Muscle of back (tissue), 11 donors: ENCODE results near the gene STX16. TPM values are rescaled to one million over a fixed set of nuclear protein-coding genes. Genes with fewer than 3 reads are reported as not detected.

Experiments
- DNase-seq, 3 donors: peaks; one replicate each; pipeline versions ENCODE4 v3.0.0 to v3.0.0-alpha.2; 2013
- polyA plus RNA-seq, 10 donors: library from polyadenylated mRNA; unstranded; fragments of 120-200 nt; gene quantifications; one replicate each; pipeline ENCODE4 v1.2.1, GENCODE V29; 2013; ENCODE audit not compliant: insufficient read length in 10 of 10

STX16 gene
- polyA plus RNA-seq, 10 donors, result 33.5 to 81.8 (median 53.4) TPM

- no peak for DNase-seq
Observed at GRCh38 chr20:58695895-58696375, 44.9 kb downstream of the STX16 start.

- DNase-seq, result no peak
Observed at GRCh38 chr20:58696411-58696961, 45.4 kb downstream of the STX16 start.

- no peak for DNase-seq
Observed at GRCh38 chr20:58697201-58697866, 46.3 kb downstream of the STX16 start.

- DNase-seq, result no peak
Observed at GRCh38 chr20:58697867-58698703, 47.0 kb downstream of the STX16 start.

- DNase-seq, result peak; percentile 84 to 96 (median 92)
Observed at GRCh38 chr20:58698741-58699622, 47.9 kb downstream of the STX16 start.

- DNase-seq, result peak in 1 of 3 donors; percentile 77
Observed at GRCh38 chr20:58699623-58700107, 48.6 kb downstream of the STX16 start.

- peak in 2 of 3 donors; percentile 38 to 76 for DNase-seq
Observed at GRCh38 chr20:58700121-58700821, 49.2 kb downstream of the STX16 start.

- DNase-seq, result peak in 1 of 3 donors; percentile 67
Observed at GRCh38 chr20:58700823-58701222, 49.7 kb downstream of the STX16 start.

- no peak for DNase-seq
Observed at GRCh38 chr20:58701431-58702160, 50.5 kb downstream of the STX16 start.

GRCh38 chr20:58702161-58702510 lies 51.1 kb downstream of the STX16 start:
- DNase-seq, result no peak

- DNase-seq, result no peak
Observed at GRCh38 chr20:58702859-58703648, 52.0 kb downstream of the STX16 start.

- DNase-seq, result no peak
Observed at GRCh38 chr20:58703765-58704371, 52.8 kb downstream of the STX16 start.

- peak; percentile 72 to 93 (median 87) for DNase-seq
Observed at GRCh38 chr20:58705208-58705926, 54.3 kb downstream of the STX16 start.

GRCh38 chr20:58706150-58706892 lies 55.2 kb downstream of the STX16 start:
- DNase-seq, result peak in 1 of 3 donors; percentile 17

- DNase-seq, result peak in 1 of 3 donors; percentile 2
Observed at GRCh38 chr20:58706975-58707681, 56.0 kb downstream of the STX16 start.

GRCh38 chr20:58707770-58708169 lies 56.7 kb downstream of the STX16 start:
- no peak for DNase-seq
